SHP77 treated with DMSO at 0.1 percent for 48 hours (cell line): ENCODE measurements around the gene EML1.

Experiments
- DNase-seq: peaks from one replicate; lab custom pipeline; 2025; lab: John Stamatoyannopoulos, UW

Gene EML1

GRCh38 chr14:99990268-99991170 lies 197.3 kb downstream of the EML1 start:
- DNase-seq, result no peak

DNA sequence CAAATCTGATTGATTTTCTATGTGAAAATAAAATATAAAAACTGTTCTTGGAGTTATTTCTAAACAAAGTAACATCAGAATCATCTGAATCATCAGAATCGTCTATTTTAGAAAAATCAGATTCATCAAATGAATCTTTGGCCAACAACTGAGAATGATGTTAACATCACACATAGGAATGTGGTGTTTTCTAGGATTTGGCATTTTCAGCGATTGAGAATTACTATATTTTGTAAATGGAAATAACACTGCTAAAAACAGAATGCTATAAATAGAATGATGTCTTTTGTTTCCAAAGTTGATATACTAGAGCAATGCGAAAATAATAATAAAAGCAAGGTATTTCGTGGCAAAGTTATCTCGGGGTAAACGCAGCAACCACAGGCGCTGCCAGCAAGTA lies 198.1 kb downstream of the EML1 start:
- DNase-seq, result no peak
